ENCODE results near the gene PIGK.

The PIGK gene

GRCh38 chr1:77051425-77051824, 167.8 kb downstream of the PIGK start:
- no peak for DNase-seq
- intact Hi-C loops (cut with DNase I), result no loop called here

- intact Hi-C loops (cut with DNase I), result loop anchor here (5.0 kb wide), 1 partner anchor 49 kb away; no protein-coding TSS in a partner anchor
Measured at GRCh38 chr1:77048615-77049005, 170.6 kb downstream of the PIGK start.

GRCh38 chr1:77047978-77048614, 171.1 kb downstream of the PIGK start:
- no peak for DNase-seq
- intact Hi-C loops (cut with DNase I), result loop anchor here (5.0 kb wide), 1 partner anchor 49 kb away; no protein-coding TSS in a partner anchor

More at GRCh38 chr1:77048615-77049005, 170.6 kb downstream of the PIGK start:
- DNase-seq, result no peak

GRCh38 chr1:77047575-77047974, 171.7 kb downstream of the PIGK start:
- intact Hi-C loops (cut with DNase I), result loop anchor here (5.0 kb wide), 1 partner anchor 50 kb away; no protein-coding TSS in a partner anchor
- no peak for DNase-seq

DNA sequence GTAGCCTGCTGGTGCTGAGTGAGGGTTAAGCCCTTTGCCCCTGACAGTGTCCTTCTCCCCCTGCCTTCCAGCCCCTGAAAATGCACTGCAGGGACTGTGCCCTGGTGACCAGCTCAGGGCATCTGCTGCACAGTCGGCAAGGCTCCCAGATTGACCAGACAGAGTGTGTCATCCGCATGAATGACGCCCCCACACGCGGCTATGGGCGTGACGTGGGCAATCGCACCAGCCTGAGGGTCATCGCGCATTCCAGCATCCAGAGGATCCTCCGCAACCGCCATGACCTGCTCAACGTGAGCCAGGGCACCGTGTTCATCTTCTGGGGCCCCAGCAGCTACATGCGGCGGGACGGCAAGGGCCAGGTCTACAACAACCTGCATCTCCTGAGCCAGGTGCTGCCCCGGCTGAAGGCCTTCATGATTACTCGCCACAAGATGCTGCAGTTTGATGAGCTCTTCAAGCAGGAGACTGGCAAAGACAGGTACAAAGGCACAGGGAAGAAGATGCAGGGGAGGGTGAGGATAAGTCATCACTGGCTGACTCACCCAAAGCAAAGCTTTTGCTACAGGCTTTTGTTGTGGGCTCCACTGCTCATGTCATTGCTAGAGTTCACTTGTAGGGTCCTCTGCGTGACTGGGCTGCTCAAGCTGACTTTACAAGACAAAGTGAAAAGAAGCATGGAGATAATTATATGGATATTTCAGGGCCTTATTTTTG, 174.9 kb downstream of the PIGK start:
- peak in 32 of 42 donors; percentile 6 to 82 (median 38) for DNase-seq
- intact Hi-C loops (cut with DNase I), result no loop called here

DNA sequence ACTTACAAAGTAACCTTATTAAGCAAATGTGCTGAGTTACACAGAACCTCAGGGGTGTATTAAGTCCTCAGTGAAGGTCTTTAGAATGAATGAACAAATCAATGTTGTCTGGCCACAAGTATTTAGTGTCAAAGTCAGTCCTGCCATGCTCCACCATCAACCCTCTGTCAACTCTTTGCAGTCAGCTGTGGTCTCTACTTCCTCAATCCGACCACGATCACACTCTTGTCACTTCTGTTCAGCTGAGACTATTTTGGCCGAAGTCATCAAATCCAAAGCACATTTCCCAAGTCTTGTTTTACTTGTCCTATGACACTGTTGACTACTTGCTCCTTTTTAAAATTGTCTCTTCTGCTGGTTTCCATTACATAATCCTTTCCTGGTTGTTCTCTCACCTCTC, 178.4 kb downstream of the PIGK start:
- intact Hi-C loops (cut with DNase I), result no loop called here
- DNase-seq, result no peak

GRCh38 chr1:77039739-77040138, 179.5 kb downstream of the PIGK start:
- peak in 36 of 42 donors; percentile 9 to 81 (median 50) for DNase-seq
- intact Hi-C loops (cut with DNase I), result no loop called here

DNA sequence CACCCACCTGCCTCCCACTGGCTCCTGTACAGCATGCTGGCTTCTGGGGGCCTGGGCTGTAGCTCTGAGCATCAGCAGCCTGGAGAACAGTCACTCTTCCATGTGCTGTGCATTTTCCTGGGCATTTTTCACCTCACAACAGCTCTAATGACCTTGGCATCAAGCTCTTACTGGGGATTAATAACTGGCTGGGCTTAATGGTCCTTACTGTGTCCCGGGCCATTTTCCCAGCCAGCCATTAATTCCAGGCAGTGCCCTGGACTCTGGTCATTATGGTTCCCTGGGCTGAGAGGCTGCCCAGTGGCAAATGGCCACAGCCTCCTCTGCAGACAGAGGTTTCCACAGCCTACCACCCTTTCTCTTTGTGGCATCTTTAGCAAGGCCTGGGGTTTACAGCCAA, 180.1 kb downstream of the PIGK start:
- DNase-seq, result no peak
- intact Hi-C loops (cut with DNase I), result no loop called here

Measured in head of caudate nucleus (tissue), 42 donors.